HG03108 (cell line): ENCODE measurements around the gene MLKL.

ENCODE experiments used
- ATAC-seq: cut with Tn5 transposase; IDR thresholded peaks from one replicate; pipeline ENCODE4 v1.9.1; 2021; ENCODE audit warnings: moderate library complexity; ENCODE audit not compliant: unreplicated experiment

Gene MLKL

DNA sequence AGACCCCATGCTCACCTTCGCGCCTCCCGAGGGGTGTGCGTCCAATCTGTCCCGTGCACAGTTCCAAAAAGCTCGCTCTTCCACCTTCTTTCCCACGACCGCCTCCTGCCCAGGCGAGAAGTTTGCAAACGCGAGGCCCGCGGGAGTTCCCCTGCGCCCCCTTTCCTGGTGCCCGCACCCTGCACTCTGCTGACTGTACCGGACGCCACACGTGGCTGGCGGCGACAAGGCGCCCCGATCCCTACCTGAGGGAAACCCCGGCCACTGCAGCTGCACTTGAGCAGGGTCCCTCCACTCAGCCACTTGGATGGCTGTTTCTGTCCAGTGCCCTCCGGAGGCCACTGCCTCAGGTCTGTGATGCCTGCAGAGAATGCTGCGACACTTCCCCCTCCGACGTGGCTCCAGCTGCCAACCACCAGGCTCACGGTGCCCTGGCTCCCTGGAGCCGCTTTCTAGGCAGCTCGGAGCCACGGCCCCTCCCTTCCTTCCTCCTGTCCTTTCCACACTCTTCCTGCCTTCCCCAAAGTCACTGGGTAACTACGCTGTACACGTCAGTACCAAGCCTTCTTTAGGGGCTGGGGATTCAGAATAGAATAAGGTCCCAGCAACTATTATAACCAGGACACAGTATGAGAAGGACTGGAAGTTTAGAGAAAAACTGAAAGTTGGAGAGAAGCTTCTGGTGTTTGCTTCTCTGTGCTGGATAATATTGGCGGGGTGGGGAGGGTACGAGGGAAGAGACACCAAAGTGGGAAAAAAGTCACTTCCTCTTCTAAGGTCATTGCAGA, at the start of gene MLKL:
MLKL (minus strand) TSS at position 425 of the 788 bp plus-strand sequence. CDS start 5,105 bp downstream, outside the sequence.
- ATAC-seq: peak; percentile 40

DNA sequence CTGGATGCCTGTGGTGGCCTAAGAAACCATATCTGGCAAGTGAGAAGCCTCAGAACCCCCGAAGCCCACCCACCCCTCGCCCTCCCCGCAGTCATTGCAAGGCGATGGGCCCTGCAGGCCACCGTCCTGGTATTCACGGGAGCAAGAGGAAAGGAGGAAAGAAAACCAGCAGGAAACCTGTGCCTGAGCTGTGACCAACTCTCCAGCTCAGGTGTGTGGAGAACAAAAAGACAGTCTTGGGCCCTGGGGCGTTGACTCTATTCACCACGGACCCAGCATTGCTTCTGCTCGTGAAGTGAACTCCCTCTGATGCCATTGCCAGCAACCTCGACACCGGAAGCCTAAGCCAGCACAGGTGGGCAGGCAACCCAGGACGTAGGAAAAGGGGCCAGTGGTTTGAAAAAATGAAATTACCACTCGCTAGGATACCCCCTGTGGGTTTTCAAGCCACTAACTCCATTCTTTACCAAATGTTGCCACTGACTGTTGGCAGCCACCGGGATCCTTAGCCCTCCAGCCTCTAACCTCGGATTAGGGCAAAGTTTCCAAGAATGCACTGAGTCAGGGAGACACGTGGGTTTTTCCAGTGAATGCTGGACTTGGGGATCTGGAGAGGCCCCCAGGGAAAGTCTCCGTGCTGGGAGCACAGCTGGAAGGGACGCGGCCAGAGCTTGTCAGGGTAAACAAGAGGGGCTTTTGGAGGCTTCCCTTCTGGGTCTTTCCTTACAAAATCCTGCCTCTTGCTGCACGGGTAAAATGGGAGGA, 48.8 kb upstream of the MLKL start:
- no peak for ATAC-seq

DNA sequence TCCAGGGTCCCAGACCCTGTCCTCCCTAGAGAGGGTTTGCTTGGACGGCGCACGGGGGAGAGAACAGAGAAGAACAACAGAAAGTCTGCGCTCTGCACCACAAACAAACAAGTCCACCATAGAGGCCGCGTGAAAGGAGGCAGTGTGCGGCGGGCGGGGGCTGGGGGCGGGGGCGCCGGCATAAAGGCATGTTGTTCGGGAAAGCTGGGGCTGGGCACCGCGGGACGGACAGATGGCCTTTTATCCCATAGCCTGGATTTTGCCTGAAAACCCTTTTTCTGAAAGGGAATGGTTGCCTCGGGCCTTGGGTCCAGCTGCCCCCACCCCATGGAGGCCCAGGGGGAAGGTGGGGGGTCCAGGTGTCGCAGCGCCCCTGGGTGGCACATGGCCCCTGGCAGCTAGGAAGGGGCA, 48.0 kb upstream of the MLKL start:
- no peak for ATAC-seq

DNA sequence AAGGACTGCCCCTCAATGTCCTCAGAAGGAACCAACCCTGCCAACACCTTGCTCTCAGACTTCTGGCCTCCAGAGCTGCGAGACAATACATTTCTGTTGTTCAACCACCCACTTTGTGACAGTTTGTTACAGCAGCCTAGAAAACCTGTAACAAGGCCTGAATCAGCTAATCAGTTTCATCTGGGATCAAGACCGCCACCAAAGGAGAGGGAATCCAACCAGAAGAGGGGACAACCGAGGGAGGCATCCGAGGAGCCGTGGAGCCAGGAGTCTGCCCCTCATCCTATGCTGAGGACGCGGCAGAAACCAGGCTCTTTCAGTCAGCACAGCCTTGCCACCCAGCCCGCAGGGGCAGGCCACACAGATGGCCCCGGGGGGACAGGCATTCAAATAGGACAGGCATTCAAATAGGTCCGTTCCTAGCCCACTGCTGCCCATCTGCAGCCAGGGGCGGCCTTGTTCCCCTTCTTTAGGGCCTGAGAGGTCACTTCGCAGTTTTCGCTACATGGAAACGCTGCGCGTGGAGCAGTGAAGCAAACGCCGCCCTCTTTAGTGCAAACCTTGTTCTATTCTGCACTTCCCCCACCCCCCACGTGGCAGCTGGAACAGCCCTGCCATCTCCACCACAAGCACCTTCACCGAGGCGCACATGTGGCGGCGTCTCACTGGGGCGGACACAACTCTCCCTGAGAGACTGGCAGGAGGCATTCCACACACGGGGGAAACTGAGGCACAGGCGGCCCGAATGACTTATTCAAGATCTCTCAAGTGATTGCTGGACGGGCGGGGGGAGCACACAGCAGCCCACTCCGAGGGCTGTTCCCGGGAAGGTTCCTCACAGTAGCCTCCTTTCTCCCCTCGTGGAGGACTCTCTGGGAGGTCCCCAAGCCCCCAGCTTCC, 47.3 kb upstream of the MLKL start:
- no peak for ATAC-seq

DNA sequence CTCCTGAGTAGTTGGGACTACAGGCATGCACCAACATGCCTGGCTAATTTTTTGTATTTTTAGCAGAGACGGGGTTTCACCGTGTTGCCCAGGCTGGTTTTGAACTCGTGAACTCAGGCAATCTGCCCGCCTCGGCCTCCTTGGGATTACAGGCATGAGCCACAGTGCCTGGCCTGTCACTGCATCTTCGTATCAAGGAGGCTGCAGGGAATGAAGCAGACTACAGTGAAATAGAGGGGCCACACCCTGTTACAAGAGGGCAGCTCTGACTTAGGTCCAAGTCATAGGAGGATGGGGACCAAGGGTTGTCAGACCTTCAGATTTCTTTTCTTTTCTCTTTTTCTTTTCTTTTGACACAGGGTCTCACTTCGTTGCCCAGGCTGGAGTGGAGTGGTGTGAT, 45.3 kb upstream of the MLKL start:
- no peak for ATAC-seq

DNA sequence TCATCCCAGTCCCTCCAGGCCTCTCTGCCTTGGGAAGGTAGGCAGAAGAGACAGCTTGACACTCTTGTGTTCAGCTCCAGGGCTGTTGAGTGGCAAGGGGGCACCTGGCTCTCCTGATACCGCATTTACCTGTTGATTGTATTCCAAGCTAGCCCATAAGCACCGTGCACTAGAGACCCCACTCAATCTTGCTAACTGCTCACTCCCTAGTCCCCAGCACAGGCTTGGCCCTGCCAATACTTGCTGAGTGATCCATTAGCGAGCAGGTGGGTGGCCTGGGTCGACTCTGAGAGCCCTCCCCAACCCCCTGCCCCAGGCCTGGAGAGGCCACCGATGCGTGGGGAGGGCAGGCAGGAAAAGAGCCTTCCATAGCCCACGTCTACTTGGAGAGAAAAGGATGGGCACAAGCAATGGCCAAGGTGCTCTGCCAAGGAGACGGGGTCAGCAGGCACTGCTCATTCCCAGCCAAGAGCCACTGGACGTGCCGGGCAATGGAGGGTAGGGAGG, 44.5 kb upstream of the MLKL start:
- no peak for ATAC-seq

DNA sequence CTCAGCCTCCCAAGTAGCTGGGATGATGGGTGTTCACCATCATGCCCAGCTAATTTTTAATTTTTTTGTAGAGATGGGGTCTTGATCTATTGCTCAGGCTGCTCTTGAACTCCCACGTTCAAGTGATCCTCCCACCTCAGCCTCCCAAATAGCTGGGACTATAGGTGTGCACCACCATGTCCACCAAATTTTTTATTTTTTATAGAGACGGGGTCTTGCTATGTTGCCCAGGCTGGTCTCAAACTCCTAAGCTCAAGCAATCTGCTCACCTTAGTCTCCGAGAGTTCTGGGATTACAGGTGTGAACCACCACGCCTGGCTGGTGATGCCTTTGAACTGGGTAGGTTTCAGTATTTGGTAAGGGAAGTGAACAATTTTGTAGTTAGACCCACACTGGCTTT, 43.9 kb upstream of the MLKL start:
- no peak for ATAC-seq

DNA sequence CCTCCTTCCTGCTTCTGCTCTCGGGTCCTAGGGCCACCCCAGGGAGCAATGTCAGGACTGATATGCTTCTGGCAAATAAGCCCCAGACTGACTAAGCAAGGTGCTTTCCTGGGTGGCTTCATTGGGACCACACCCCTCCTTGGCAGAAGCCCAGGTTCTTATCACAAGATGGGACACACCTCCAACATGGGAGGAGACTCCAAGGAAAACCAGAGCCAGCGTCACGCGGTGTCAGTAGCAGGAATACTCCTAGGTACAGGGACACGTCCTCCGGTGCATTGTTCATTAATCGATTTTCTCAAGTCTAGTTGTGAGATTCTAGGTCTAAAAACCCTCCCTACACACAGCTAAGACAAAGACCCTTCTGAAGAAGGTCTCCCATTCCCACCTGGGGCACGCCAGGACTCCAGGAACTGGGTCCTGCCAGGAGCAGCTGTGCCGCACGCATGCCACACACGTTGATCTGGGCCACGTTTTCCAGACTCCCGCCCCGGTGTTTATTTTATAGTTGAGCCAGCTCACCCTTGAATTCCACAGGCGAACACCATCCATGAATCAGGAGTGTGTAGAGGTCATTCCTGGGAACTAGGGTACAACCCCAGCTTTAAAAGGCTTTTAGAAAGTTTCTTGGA, 43.1 kb upstream of the MLKL start:
- ATAC-seq: no peak

DNA sequence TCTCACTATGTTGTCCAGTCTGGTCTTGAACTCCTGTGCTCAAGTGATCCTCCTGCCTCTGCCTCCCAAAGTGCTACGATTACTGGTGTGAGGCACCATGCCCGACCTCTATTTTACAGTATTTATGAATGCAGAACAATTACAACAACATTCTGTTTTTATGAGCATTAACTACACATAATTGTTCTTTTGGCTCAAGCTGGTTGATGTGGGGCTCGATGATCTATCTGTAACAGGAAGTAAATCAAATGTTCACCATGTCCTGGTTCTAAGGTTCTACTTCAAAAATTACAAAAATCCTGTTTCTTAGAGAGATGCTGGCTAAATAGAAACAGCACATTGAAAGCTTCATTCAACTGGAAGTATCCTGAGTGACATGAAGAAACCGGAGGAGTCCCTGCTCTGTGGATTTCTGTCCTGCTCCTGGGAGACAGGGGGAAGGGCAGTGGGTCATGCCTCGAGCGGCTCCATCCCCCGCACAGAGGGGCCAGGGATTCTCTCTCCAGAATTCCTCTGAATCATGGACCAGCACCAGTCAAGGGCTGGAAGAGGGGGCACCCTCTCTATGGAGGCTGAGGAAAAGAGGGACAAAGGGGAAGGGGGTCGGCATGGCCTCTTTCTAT, 42.5 kb upstream of the MLKL start:
- ATAC-seq: no peak

DNA sequence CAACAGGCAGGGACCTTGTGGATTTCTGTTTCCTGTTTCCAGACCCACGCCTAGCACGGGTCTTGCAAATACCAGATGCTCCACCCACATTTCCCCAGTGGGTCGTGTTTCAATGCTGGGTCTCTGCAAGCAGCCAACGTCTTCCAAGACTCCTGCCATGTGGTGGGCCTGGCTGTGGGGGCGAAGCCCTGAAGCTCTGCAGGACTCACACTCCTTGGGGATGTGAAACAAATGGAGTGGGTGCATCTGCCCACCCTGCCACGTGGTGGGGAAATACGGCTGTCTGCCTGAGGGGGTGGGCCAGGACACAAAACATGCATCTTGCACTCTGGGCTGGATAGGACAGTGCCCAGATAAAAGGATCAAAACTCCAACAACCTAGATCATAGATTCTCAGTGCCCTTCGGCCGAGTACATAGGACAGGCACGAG, 41.4 kb upstream of the MLKL start:
- no peak for ATAC-seq

DNA sequence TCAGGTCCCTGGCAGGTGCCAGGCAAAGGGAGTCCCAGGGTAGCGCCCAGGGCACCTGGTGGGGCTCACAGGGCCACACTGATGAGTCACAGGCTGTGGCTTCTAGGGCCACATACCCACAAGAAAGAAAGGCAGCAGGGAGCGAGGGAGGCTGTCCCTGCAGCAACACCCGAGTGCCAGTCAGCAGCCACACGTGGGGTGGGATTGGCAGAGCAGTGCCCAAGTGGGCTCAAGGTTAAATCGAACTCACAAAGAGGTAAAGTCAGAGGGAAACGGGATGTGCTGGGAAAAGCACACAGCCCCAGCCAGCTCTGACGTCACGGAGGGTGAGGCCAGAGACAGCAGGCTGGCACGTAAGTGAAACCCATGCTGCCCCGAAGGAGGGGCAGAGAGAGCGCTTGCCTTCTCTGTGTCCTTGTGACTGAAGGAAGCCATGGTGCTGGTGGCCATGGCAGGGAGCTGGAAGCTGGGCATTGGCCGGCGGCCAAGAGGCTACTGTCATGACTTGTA, 40.2 kb upstream of the MLKL start:
- ATAC-seq: no peak

DNA sequence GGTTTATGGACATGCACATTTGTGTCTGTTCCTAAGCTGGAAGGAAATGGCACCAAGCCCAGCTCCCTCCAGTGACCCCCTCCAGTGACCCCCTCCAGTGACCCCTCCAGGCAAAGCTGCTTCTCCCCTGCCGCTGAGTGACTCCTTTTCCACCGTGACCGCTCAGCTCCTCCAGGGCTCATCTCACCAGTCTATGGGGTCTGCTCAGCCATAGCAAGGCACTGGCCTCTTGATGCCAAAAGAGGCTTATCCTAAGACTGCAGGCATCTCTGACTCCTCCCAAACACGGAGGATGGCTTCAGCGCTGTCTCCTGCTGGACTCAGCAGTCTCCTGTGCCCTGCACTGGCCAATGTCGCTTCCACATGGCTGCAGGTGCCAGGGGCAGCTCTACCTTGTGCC, 38.6 kb upstream of the MLKL start:
- ATAC-seq: no peak

DNA sequence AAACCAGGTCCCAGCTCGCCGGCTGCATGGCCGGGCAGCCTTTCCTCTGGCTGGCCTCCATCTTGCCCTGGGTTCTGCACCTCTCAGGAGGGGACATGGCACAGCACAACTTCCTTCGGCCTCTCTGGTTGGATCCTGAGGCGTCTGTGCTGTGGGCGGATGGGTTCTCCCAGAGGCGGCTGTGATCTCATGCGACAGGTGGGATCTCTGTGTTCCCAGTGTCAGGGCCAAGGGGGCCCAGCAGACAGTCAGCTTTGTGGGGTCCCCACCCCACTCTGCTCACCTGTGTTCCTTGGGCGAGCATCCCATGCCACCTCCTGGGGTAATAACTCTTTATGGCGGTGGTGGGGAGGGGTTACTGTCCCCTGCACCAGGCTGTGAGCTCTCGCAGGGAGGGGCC, 38.2 kb upstream of the MLKL start:
- ATAC-seq: no peak

DNA sequence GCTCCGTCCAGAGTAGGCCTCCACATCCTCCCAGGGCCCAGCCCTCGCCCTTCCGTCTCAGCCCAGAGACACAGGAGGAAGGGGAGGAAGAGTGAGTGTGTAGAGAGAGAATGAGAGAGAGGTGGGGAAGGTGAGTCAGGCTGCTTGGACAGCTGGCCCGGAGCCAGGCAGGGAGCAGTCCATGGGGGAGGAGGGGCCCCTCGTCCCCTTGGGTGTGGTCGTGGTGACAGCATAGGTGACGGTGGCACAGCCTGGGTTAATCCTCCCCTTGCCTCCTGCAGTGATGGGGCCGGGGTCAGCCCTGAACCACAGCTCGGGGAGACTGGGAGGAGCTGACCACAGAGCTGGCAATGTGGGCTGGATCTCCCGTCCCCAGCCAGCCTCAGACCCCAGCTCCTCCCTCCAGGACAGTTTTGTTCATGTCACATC, 37.5 kb upstream of the MLKL start:
- ATAC-seq: no peak

DNA sequence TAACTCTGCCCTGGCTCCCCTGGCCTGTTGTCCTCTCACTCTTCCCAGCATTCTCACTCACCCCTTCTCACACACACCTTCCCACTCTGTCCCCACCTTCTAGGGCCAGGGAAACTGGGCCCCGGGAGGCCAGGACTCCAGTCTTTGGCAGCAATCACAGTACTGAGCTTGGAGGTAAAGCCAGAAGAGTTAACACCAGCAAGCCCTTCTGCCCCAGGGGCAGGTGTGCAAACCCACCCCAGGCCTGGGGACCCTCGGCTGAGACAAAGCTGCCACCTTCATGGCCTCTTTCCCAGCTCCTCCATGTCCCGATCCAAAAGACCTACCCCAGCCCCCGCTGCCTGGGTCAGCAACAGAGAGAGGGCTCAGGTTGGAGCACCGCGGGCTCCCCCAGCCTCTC, 36.9 kb upstream of the MLKL start:
- ATAC-seq: no peak

DNA sequence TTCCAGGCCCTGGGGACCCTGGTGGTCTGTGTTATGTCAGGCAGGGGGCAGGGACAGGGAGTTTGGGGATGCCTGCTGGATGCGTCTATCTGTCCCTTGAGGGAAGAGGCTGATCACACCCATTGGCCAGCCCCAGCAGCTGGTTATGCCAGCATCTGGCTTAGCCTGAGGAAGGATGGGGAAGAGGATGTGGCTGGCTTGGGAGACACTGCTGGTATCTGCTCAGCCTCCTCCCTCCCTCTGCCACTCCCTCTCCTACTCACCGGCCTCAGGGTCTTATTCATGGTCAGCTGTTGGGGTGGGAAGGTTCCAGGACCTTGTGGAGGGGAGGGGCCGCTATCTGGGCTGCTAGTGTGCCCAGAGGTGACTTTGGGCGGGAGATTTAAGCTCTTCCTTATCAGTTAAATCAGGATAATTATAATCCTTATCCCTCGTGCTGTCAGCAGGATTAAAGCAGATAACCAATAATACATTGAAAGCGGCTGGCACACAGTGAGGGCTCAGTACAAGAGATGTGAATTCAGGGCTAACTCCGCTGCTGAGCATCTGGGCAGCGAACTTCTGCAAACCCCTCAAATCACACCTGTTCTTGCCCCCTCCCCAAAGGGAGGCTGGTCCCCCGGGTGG, 36.0 kb upstream of the MLKL start:
- no peak for ATAC-seq

DNA sequence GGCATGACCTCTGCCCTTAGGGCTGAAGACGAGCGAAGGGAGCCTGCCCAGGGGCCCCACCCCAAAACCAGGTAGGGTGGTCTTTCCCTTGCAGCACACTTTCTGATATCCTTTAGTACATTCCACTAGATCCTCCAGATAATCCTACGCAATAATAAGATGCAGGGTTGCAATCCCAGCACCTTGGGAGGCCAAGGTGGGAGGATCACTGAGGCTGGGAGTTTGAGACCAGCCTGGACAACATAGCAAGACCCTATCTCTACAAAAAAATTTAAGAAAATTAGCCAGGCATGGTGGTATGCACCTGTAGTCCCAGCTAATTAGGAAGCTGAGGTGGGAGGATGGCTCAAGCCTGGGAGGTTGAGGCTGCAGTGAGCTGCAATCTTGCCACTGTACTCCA, 34.9 kb upstream of the MLKL start:
- no peak for ATAC-seq

DNA sequence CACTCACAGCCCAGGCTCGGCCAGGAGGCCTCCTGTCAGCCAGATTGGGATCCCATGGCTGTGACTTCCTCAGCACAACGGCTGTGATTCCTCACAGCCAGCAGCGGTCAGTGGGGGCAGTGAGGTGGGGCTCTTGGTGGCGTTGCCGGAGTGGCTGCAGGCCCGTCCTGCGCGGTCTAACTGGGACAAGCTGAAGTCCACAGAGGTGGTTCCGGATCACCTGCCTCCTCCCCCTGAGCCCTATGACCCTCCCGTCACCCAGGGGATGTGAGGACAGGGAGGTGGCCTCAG, 34.4 kb upstream of the MLKL start:
- no peak for ATAC-seq

DNA sequence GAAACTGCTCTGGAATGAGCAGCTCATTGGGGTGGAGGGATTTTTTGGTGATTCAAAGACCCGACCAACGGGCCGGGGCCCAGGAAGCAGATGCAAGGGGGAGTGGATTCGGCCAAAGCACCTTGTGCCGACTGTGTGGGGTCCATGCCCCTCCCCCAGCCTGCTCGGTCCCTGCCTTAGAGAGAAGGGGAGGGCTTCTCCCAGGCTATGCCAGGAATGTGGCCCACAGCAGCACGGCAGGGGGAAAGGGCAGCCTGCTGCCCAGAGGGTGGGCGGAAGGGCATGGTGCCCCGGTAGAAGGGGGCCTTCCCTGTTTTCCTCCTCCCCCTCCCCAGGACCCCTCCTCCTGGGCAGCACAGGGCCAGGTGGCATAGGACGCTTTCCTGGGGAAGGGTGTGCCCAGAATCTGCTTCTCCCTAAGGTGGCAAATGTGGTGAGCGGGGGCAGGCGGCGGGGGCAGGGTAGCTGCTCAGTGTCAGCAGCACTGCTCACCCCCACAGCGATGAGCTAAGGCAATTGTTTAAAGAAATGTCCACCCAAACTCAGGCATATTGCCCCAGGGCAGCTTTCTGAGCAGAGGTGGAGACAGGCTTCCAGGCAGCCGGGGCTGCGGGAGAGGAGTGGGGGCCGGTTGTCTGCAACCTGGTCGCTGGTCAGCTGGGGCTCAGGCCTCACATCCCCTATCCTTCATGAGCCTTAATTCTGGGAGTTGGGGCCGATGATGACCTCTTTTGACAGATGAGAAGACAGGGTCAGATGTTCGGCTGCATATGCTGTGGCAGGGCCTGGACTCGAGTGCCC, 33.9 kb upstream of the MLKL start:
- no peak for ATAC-seq
